Aorta (tissue), 5 donors: Measurements from ENCODE around the gene ASTN2. TPM values are rescaled to one million over a fixed set of nuclear protein-coding genes. Genes with fewer than 3 reads are reported as not detected.

Source experiments
- ATAC-seq: fragments of 200-7000 bp; cut with Tn5 transposase; one replicate; pipeline ENCODE4 v1.9.1; 2022; ENCODE audit warnings: moderate library complexity; ENCODE audit not compliant: low FRiP score
- DNase-seq, 2 donors: peaks; one replicate each; pipeline ENCODE4 v3.0.0-alpha.2; 2020
- H3K27ac ChIP-seq, 2 donors: one replicate each; pipeline ENCODE4 v1.5.1; 2013; ENCODE audit warnings: low read length in 2 of 2, mild to moderate bottlenecking in 2 of 2, moderate library complexity in 2 of 2, control low read depth in 1 of 2, inconsistent platforms in 1 of 2, low read depth in 1 of 2
- H3K27me3 ChIP-seq, 2 donors: one replicate each; pipeline ENCODE4 v1.6.1; 2013; ENCODE audit warnings: control low read depth in 1 of 2, low read length in 1 of 2, mild to moderate bottlenecking in 1 of 2, moderate library complexity in 1 of 2; ENCODE audit not compliant: insufficient read depth in 2 of 2, control insufficient read depth in 1 of 2
- H3K36me3 ChIP-seq, 2 donors: one replicate each; pipeline ENCODE4 v1.6.1; 2013; ENCODE audit warnings: control low read depth in 1 of 2, low read length in 1 of 2, mild to moderate bottlenecking in 1 of 2; ENCODE audit not compliant: insufficient read depth in 2 of 2, control insufficient read depth in 1 of 2
- H3K4me1 ChIP-seq, 2 donors: one replicate each; pipeline ENCODE4 v1.6.1; 2013; ENCODE audit warnings: low read length in 2 of 2, control low read depth in 1 of 2, mild to moderate bottlenecking in 1 of 2, moderate library complexity in 1 of 2; ENCODE audit not compliant: insufficient read depth in 2 of 2, control insufficient read depth in 1 of 2
- H3K4me3 ChIP-seq, 2 donors: one replicate each; pipeline ENCODE4 v1.5.1; 2013; ENCODE audit warnings: low read length in 2 of 2, control low read depth in 1 of 2, mild to moderate bottlenecking in 1 of 2
- H3K9me3 ChIP-seq: one replicate; pipeline ENCODE4 v1.6.1; 2013; ENCODE audit warnings: mild to moderate bottlenecking, low read length; ENCODE audit not compliant: control insufficient read depth
- WGBS, 2 donors: extraction: QIAGEN DNeasy Blood & Tissue Kit; methylation state at CpG; one replicate each; pipeline ENCODE4 v1.1.7; 2013; 5-methylcytosine and 5-hydroxymethylcytosine counted together
- intact Hi-C, 2 donors: fragments of 100-400 bp; cut with DNase I; formaldehyde crosslinking; loops; one replicate each; pipeline versions ENCODE4 v1.14.2 to v1.15.0; 2022
- polyA plus RNA-seq, 2 donors: library from polyadenylated mRNA; stranded (reverse); fragments of 200-250 nt; gene quantifications; one replicate each; pipeline ENCODE4 v1.2.3, GENCODE V29; 2013
- total RNA-seq, 2 donors: library from RNA; stranded (reverse); fragmentation: NEBNext Ultra II Directional; extraction: Animal tissue kit (Norgen Biotek cat#: 25700); gene quantifications; one replicate each; pipeline ENCODE4 v1.2.1, GENCODE V29; 2021
- donor health status: healthy with polysubstance abuse.
- donor health status: Bipolar disorder and iron deficiency.
- donor health status: DM: no; HTN: no; CAD: no.
- donor health status: DM: no; HTN: no; CAD: no.
- donor health status: DM: yes; HTN: yes; CAD: no.

ASTN2 gene
- total and polyA plus RNA-seq, 4 donors, result 1.0 to 7.5 (median 4.4) TPM

DNA sequence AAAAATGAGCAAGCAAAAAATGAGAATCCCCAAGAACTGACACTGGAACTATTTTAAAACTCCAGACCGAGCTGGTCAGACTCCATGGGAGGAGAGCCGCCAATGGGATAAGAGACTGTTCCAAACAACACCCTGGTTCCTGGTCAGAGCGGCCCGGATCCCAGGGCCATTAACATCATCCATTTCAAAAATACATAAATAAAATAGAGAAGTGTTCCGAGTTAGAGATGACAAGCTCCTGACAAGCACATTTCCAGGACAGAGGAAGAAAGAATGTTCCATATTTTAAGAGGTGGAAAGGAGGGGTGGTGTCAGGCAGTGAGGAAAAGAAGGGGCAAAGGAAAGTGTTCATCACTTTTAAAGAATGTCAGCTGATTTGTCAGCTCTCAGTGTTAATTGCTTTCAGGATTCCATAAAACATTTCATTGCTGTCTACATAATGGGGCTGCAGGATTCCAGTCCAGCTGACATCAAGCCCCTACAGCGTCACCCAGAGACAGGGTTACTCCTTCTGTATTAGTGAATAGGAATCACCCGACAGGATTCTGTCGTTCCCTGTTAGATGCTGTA, 930.3 kb downstream of the ASTN2 start:
- Histone ChIP-seq H3K4me3 (no peak overlapping the region), H3K36me3 (no peaks in the 10 kb centered on the region), H3K27me3 (no peaks in the 10 kb centered on the region), H3K9me3 (no peaks in the 10 kb centered on the region), H3K27ac (no peak overlapping the region), H3K4me1 (no peaks in the 10 kb centered on the region)
- 29 to 34% methylated on average over 8 of the region's 8 CpGs for WGBS, 2 donors
- ATAC-seq, result no peak
- intact Hi-C loops, result no loop called here
- DNase-seq, result no peak

DNA sequence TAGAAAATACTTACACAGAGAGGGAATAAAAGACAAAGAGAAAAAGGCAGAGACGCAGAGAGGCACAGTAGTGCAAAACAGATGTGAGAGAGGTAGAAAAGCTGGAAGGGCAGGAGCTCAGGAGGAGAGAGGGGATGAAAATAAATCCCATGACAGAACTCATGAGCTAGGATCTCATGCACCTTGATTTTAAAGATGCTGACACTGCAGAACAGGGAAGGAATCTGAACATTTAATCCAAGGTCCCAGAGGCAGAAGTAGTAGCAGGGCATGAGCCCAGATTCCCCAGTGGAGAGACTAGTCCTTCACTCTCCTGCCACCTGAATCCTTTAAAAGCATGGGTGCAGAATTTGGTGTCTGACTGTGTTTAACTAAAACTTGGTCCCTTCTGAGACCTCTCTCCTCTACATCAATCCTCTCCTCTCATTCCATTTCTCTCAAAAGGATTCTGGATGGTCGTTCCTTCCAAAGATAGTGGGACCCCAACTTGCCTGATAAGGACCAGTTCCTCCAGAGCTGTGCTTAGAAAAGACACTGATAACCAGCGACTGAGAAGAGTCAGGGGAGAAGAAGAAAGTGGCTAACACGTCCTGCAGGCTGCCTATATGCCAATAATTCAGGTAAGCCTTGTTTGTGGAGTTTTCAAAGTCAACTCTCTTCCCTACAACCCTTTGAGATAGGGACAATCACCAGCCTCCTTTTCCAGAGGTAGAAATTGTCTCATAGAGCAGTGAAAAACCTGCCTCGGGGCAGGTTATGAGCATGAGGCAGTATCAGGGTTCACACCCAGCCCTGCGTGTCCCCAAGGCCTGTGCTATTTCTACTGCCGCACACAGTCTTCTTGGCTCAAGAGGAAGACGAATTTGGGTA, 931.0 kb downstream of the ASTN2 start:
- 37 to 41% methylated on average over 8 of the region's 8 CpGs for WGBS, 2 donors
- Histone ChIP-seq H3K9me3 (no peaks in the 10 kb centered on the region), H3K4me3 (no peak overlapping the region), H3K27me3 (no peaks in the 10 kb centered on the region), H3K4me1 (no peaks in the 10 kb centered on the region), H3K27ac (peak overlapping the region in 1 of 2 donors; percentile 52), H3K36me3 (no peaks in the 10 kb centered on the region)
- ATAC-seq (no peak), DNase-seq (no peak)
- intact Hi-C loops, result no loop called here

DNA sequence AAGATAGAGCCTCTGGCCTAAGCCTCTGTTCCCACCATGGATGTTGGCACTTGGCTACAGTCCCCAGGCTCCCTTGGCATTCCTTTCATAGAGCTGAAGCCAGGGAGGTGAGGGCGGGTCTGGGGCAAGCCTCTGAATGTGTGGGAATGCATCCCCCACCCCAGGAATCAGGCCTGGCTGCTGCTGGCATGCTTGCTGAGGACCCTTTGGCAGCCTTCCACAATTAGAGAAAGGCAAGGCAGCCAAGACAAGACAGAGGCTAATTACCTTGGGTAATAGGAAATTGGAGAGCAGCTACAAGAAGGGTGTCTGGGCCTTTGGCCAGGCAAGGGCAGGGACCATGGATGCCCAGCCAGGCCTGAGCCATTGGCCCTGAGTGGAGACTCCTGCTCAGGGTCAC, 932.1 kb downstream of the ASTN2 start:
- Histone ChIP-seq H3K27ac (no peak overlapping the region), H3K4me3 (no peak overlapping the region), H3K4me1 (no peaks in the 10 kb centered on the region), H3K36me3 (no peaks in the 10 kb centered on the region), H3K9me3 (no peaks in the 10 kb centered on the region), H3K27me3 (no peaks in the 10 kb centered on the region)
- WGBS, 2 donors, result 26 to 36% methylated on average over 1 of the region's 1 CpG
- no peak for ATAC-seq
- no peak for DNase-seq
- intact Hi-C loops, result no loop called here

DNA sequence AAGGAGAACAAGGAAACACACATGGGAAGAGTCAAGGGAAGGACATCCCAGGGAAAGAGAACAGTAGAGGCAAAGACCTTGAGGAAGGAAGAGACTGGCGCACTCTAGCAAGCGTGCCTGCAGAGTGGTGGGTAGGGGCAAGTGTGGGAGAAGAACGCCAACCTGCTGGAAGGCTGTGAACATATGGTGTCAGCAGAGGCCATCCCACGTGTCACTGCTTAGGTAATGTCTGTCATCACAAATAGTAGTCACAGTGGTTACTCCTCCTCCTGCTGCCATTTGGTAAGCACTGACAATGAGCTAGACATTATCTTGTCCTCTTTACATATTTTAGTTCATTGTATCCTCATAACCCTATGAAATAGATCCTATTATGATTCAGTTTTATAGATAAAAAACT, 934.2 kb downstream of the ASTN2 start:
- Histone ChIP-seq H3K9me3 (no peaks in the 10 kb centered on the region), H3K4me1 (no peaks in the 10 kb centered on the region), H3K27me3 (no peaks in the 10 kb centered on the region), H3K4me3 (no peak overlapping the region), H3K36me3 (no peaks in the 10 kb centered on the region), H3K27ac (no peak overlapping the region)
- no peak for DNase-seq
- WGBS, 2 donors, result 96 to 98% methylated on average over 4 of the region's 4 CpGs
- intact Hi-C loops, result no loop called here
- ATAC-seq, result no peak

DNA sequence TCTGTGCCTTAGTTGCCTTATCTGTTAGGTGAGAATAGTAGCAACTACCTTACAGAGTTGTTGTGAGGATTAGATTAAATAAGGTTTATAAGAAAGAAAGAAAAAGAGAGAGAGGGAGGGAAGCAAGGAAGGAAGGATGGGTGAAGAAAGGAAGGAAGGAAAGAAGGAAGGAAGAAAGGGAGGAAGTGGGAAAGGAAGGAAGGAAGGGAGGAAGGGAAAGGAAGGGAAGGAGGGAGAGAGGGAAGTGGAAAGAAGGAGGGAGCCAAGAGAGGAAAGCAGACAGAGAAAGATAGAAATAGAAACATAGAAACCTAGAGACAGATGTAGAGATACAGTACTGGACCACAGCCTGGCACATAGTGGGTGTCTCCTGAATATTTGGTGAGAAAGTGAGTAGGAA, 934.9 kb downstream of the ASTN2 start:
- ATAC-seq (no peak), DNase-seq (no peak)
- H3K27ac ChIP-seq, result no peak overlapping the region
- intact Hi-C loops, result no loop called here
- H3K4me1 ChIP-seq, result no peaks in the 10 kb centered on the region
- no peak overlapping the region for H3K4me3 ChIP-seq
- no peaks in the 10 kb centered on the region for H3K36me3 ChIP-seq
- no peaks in the 10 kb centered on the region for H3K27me3 ChIP-seq
- no peaks in the 10 kb centered on the region for H3K9me3 ChIP-seq

DNA sequence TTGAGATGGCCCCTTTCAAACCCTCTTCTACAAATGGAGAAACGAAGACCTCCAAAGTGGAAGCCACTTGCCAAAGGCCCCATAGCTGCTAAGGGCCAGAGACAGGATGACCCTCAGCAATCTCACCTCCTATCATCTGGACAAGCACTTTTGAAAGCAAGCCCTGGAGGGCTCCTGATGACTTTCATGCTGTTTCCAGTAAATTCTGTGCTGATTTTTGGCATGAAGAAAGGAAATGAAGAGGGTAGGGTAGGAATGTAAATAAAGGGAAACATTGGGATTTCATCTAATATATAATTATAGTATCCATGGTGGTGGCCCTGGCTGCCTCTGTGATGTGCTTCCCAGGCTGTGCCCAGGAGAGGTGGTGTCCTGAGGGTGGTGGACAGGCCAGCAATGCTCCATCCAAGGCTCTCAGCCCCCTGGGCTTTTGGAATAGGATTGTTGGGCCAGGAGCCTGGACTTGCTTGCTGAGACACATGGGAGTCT, 935.8 kb downstream of the ASTN2 start:
- no peaks in the 10 kb centered on the region for H3K36me3 ChIP-seq
- 94 to 97% methylated on average over 1 of the region's 1 CpG for WGBS, 2 donors
- no peak for DNase-seq
- H3K9me3 ChIP-seq, result no peaks in the 10 kb centered on the region
- intact Hi-C loops, result no loop called here
- no peaks in the 10 kb centered on the region for H3K27me3 ChIP-seq
- H3K27ac ChIP-seq, result no peak overlapping the region
- no peak for ATAC-seq
- no peak overlapping the region for H3K4me3 ChIP-seq
- no peaks in the 10 kb centered on the region for H3K4me1 ChIP-seq

DNA sequence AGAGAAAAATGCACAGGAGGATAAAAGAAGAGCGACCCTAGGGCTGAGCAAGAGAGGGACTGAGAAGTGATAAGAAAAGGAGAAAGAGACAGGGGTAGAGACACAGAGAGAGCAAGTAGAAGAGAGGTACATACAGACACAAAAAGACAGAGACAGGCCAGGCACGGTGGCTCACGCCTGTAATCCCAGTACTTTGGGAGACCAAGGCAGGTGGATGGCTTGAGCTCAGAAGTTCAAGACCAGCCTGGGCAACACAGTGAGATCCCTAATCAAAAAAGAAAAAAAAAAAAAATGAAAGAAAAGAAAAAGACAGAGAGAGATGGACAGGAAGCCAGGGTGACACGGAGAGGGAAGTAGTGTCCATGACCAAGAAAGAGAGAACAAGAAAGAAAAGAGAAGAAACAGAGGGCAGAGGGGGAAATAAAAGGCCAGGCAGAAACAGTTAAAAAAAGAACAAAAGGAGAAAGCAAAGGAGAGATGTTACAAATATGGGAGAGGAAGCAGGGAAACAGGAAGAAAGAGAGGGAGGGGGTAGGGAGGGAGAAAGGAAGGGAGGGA, 937.2 kb downstream of the ASTN2 start:
- DNase-seq, result no peak
- Histone ChIP-seq H3K27me3 (no peaks in the 10 kb centered on the region), H3K9me3 (no peaks in the 10 kb centered on the region), H3K36me3 (no peaks in the 10 kb centered on the region), H3K4me1 (no peaks in the 10 kb centered on the region), H3K27ac (no peak overlapping the region), H3K4me3 (no peak overlapping the region)
- 92 to 94% methylated on average over 4 of the region's 4 CpGs for whole genome bisulfite sequencing, 2 donors
- ATAC-seq, result no peak
- intact Hi-C loops, result no loop called here

DNA sequence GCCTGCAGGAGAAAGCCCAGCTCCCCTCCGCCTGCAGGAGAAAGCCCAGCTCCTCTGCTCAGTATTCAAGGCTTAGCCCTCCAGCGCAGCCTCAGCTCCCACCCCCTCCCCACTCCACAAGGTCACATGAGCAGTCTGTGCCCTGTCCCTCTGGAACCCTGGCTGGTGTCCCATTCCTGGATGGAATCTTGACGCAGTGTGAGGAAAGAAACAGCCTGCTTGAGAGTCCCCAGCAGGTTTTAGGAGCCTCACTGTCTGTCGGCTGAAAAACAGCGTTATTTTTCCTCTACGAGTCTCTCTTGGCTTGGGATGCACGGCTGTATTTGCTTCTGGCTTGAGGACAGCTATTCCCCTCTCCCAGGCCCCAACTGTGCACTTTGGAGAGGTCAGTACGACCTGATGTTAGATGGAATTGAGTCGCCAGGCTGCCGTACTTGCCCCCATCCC, 937.9 kb downstream of the ASTN2 start:
- no peak overlapping the region for H3K27ac ChIP-seq
- H3K36me3 ChIP-seq, result no peaks in the 10 kb centered on the region
- H3K4me3 ChIP-seq, result no peak overlapping the region
- H3K27me3 ChIP-seq, result no peaks in the 10 kb centered on the region
- H3K4me1 ChIP-seq, result no peaks in the 10 kb centered on the region
- DNase-seq (no peak), ATAC-seq (no peak)
- 15 to 16% methylated on average over 10 of the region's 10 CpGs for WGBS, 2 donors
- intact Hi-C loops, result no loop called here
- no peaks in the 10 kb centered on the region for H3K9me3 ChIP-seq

DNA sequence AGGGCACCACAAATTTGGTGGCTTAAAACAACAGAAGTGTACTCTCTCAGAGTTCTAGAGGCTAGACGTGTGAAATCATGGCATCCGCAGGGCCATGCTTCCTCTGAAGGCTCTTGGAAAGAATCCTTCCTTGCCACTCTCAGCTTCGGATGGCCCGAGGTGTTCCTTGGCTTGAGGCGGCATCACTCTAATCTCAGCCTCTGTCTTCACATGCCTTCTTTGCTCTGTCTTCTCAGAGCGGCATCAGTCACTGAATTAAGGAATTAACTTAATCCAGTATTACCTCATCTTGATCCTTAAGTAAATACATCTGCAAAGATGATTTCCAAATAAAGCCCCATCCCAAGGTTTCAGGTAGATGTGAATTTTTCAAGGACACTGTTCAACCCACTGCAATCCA, 938.9 kb downstream of the ASTN2 start:
- 85 to 89% methylated on average over 6 of the region's 6 CpGs for WGBS, 2 donors
- H3K27ac ChIP-seq, result no peak overlapping the region
- ATAC-seq (no peak), DNase-seq (no peak)
- no peaks in the 10 kb centered on the region for H3K9me3 ChIP-seq
- no peak overlapping the region for H3K4me3 ChIP-seq
- H3K4me1 ChIP-seq, result no peaks in the 10 kb centered on the region
- intact Hi-C loops, result no loop called here
- no peaks in the 10 kb centered on the region for H3K27me3 ChIP-seq
- no peaks in the 10 kb centered on the region for H3K36me3 ChIP-seq
